ENCODE data around the gene SLC16A6. TPM values are rescaled to one million over a fixed set of nuclear protein-coding genes. Genes with fewer than 3 reads are reported as not detected.
"Not testable (repeated sequence)": the region's sequence is repeated elsewhere in the genome, so short reads cannot be mapped to it uniquely, and the experiment has no call there.

Gene SLC16A6
- total and polyA plus RNA-seq, 2 of the 4 experiments (the other 2 are of a cell fraction): 0.22 to 0.54 TPM

DNA sequence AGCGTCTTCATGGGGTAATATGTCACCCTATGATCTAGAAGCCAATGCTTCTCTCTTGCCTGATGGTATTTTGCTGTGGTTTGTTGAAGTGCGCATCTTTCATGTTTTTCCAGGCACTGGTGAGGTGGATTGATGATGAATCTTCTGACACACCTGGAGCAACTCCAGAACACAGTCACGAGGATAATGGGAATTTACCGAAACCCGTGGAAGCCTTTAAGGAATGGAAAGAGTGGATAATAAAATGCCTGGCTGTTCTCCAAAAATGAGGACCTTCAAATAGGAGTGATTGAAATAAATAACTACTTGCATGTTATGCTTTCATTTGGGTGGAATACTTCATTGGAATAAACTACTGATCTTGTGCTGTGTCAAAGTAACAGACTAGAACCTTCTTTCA, 34.2 kb downstream of the SLC16A6 start:
- H4K8ac ChIP-seq (ENCODE audit: low read depth in 2 of 2, low read length in 2 of 2); intact Hi-C loops (cut with micrococcal nuclease); H3K9me1 ChIP-seq (ENCODE audit: insufficient read depth, low read length); H3K14ac ChIP-seq (replicated peaks; ENCODE audit: low read depth, low read length); ATAC-seq (ENCODE audit: low read depth); H3K23ac ChIP-seq (ENCODE audit: low read depth, low read length); H3K4me1 ChIP-seq (ENCODE audit: control insufficient read depth, insufficient read depth, low read length); H2AK5ac ChIP-seq (ENCODE audit: low read depth, low read length); H2BK20ac ChIP-seq (ENCODE audit: low read depth, low read length); H4K20me1 ChIP-seq (ENCODE audit: insufficient read depth, low read length); H3K36me3 ChIP-seq (ENCODE audit: control insufficient read depth, insufficient read depth, low read length); H3K4ac ChIP-seq (ENCODE audit: low read depth, low read length); H4K91ac ChIP-seq (ENCODE audit: insufficient read depth, low read depth, low read length); H2AFZ ChIP-seq (replicated peaks; ENCODE audit: low read length, poor library complexity); H2AK9ac ChIP-seq (replicated peaks; ENCODE audit: low read depth, low read length, poor library complexity); H3K9ac ChIP-seq (ENCODE audit: low read depth, low read length); H3K56ac ChIP-seq (ENCODE audit: extremely low read depth, insufficient read depth, low read length); DNase-seq; H3K4me3 ChIP-seq (ENCODE audit: insufficient read depth, low read depth, low read length); H3K9me3 ChIP-seq (ENCODE audit: control insufficient read depth, insufficient read depth, low read length); POLR2A ChIA-PET (ENCODE audit: unreplicated experiment); H2BK15ac ChIP-seq (ENCODE audit: low read depth, low read length); H3K27me3 ChIP-seq (ENCODE audit: control insufficient read depth, insufficient read depth, low read length); BruUV-seq (replicated peaks); H3K18ac ChIP-seq (ENCODE audit: low read depth, low read length); H2BK5ac ChIP-seq (ENCODE audit: low read depth, low read length, poor library complexity, severe bottlenecking); H3K4me2 ChIP-seq (ENCODE audit: low read depth, low read length); dilution Hi-C loops (cut with HindIII; ENCODE audit: low sequenced_read_pairs, unreplicated experiment); H2BK120ac ChIP-seq (ENCODE audit: low read depth, low read length); H3K27ac ChIP-seq (ENCODE audit: insufficient read depth, low read length); H3K79me1 ChIP-seq (ENCODE audit: low read depth in 1 of 2, low read length in 2 of 2); H4K5ac ChIP-seq (ENCODE audit: low read depth, low read length): not testable (repeated sequence)
- in situ Hi-C loops (cut with MboI; ENCODE audit: low sequenced_read_pairs): loop anchor here (25.0 kb wide), 1 partner anchor 506 kb away; no protein-coding TSS in a partner anchor
- WGBS, 2 experiments (ENCODE audit: extremely low coverage in 2 of 2, insufficient read length in 1 of 2): no CpG with 5 or more reads among the region's 5 CpGs
- CTCF ChIA-PET: interaction anchor here (1.0 kb wide), 1 partner anchor 142 kb away, joined by 3 read pairs; no protein-coding TSS in a partner anchor
